Kidney (tissue), 14 donors: ENCODE results near the gene PLCB1. TPM values are rescaled to one million over a fixed set of nuclear protein-coding genes. Genes with fewer than 3 reads are reported as not detected.
A peak's percentile ranks its signal among the peaks of the same experiment; 100 is the strongest.
"Not testable (repeated sequence)": the region's sequence is repeated elsewhere in the genome, so short reads cannot be mapped to it uniquely, and the experiment has no call there.

Experiments used
- DNase-seq, 5 donors: peaks; one replicate each; pipeline ENCODE4 v3.0.0-alpha.2; 2013 to 2020
- FAIRE-seq: peaks from 2 replicates; lab custom pipeline; 2012; peaks lifted over from hg19 to GRCh38; lab: Jason Lieb, UNC
- H3K27ac ChIP-seq, 2 donors: one replicate each; pipeline ENCODE4 v1.7.0; 2013; ENCODE audit warnings: low read depth in 2 of 2, low read length in 2 of 2, inconsistent platforms in 1 of 2
- H3K27me3 ChIP-seq: one replicate; pipeline ENCODE4 v1.7.1; 2013; ENCODE audit warnings: low read length, inconsistent platforms; ENCODE audit not compliant: control insufficient read depth, insufficient read depth
- H3K36me3 ChIP-seq, 3 donors: one replicate each; pipeline versions ENCODE4 v1.7.0 to v1.7.1; 2013; ENCODE audit warnings: low read length in 3 of 3, control low read depth in 1 of 3, inconsistent platforms in 1 of 3; ENCODE audit not compliant: insufficient read depth in 3 of 3, control insufficient read depth in 2 of 3
- H3K4me1 ChIP-seq, 3 donors: one replicate each; pipeline versions ENCODE4 v1.7.0 to v1.7.1; 2013; ENCODE audit warnings: low read length in 3 of 3, inconsistent platforms in 1 of 3, low read depth in 1 of 3; ENCODE audit not compliant: control insufficient read depth in 2 of 3, insufficient read depth in 2 of 3
- H3K4me3 ChIP-seq, 3 donors: one replicate each; pipeline versions ENCODE4 v1.7.0 to v1.8.1; 2013; ENCODE audit warnings: low read length in 3 of 3, control low read depth in 1 of 3, inconsistent platforms in 1 of 3
- H3K9ac ChIP-seq, 3 donors: one replicate each; pipeline versions ENCODE4 v1.7.0 to v1.7.1; 2013; ENCODE audit warnings: low read length in 3 of 3, control low read depth in 1 of 3, inconsistent platforms in 1 of 3
- H3K9me3 ChIP-seq, 3 donors: one replicate each; pipeline versions ENCODE4 v1.7.0 to v1.7.1; 2013; ENCODE audit warnings: low read length in 3 of 3, control low read depth in 1 of 3, inconsistent platforms in 1 of 3; ENCODE audit not compliant: control insufficient read depth in 2 of 3, insufficient read depth in 1 of 3
- CTCF ChIP-seq: IDR thresholded peaks from 3 replicates; pipeline ENCODE4 v1.5.1; 2012; ENCODE audit warnings: mild to moderate bottlenecking, moderate library complexity, borderline replicate concordance; ENCODE audit not compliant: insufficient read depth; ENCODE audit errors: extremely low read depth
- intact Hi-C: fragments of 100-400 bp; cut with DNase I; formaldehyde crosslinking; loops from one replicate; pipeline ENCODE4 v1.11.1; 2022
- polyA plus RNA-seq: library from polyadenylated mRNA; stranded (reverse); fragments of 350-450 nt; fragmentation: Illumina TruSeq; extraction: RNeasy Lipid Tissue Mini Kit (QIAGEN cat#74804); gene quantifications from one replicate; pipeline ENCODE4 v1.2.3, GENCODE V29; 2014; ENCODE audit warnings: low read depth, low replicate concordance; ENCODE audit not compliant: insufficient read depth
- total RNA-seq: library from RNA; stranded (reverse); fragmentation: NEBNext Ultra II Directional; extraction: Animal tissue kit (Norgen Biotek cat#: 25700); gene quantifications from one replicate; pipeline ENCODE4 v1.2.1, GENCODE V29; 2021
- donor health status: control.
- donor health status: control.
- donor health status: control.
- donor health status: control.
- donor health status: control.
- donor health status: DM: yes; HTN: yes; CAD: no.
- donor health status: Normal renal cell carcinoma (clear cell type).

Gene PLCB1
- total and polyA plus RNA-seq, 2 donors from 2014 or later: 9.4 to 107 TPM

DNA sequence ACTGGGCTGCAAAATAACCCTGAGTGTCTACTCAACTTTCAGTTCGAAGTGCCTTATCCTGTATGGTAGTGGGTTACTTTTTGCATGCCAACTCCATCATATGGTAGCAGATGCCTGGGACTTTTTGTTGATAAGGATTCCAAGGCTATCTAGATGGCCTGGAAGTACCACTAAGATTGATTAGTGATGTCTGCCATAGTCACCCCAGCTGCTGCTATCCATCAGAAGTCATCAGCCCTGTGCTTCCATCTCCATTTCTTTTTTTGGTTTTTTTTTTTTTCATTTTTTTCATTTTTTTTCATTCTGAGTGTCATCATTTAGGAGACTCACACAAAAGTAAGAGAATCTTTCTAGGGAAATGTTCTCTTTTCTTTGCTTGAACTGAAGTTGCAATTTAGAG lies 719.4 kb downstream of the PLCB1 start:
- no peak overlapping the region for H3K4me3 ChIP-seq
- FAIRE-seq (no peak), DNase-seq (no peak)
- intact Hi-C loops: no loop called here
- no peaks in the 10 kb centered on the region for H3K9me3 ChIP-seq
- H3K27ac ChIP-seq: no peak overlapping the region
- H3K36me3 ChIP-seq: no peaks in the 10 kb centered on the region
- no peaks in the 10 kb centered on the region for H3K27me3 ChIP-seq
- H3K9ac ChIP-seq: no peak overlapping the region
- no peak for TF ChIP-seq CTCF
- peaks cover 0 to 3% (median 2%) of the 10 kb centered on the region in 3 donors for H3K4me1 ChIP-seq

DNA sequence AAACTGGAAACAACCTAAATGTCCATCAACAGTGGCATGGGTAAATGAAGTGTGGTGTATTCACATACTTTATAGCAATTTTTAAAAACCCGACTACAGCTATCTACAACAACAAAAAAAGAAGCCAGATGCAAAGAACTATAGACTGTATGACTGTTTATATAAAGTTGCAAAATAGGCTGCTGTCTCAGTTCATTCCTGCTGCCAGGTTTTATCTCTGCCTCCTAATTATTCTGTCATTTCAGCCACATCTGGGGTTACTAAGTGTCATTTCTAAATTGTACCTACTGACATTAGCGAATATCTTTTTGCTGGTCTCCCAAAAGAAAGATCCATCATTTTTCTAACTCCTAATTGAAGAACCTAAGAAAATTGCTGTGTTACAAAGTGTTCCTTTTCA lies 719.9 kb downstream of the PLCB1 start:
- H3K4me3 ChIP-seq, H3K4me1 ChIP-seq, H3K27ac ChIP-seq, intact Hi-C loops, DNase-seq, H3K27me3 ChIP-seq, H3K9ac ChIP-seq, H3K9me3 ChIP-seq, H3K36me3 ChIP-seq, FAIRE-seq: not testable (repeated sequence)

DNA sequence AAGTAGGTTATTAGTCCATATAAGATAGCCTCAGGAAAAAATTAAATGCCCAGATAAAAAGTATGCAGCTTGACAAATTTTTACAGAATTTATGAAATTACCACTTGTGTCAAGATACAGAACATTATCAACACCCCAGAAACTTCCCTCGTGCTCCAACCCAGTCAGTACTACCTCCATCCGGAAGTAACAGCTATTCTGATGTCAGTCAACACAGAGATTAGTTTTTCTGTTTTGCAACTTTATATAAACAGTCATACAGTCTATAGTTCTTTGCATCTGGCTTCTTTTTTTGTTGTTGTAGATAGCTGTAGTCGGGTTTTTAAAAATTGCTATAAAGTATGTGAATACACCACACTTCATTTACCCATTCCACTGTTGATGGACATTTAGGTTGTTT lies 721.1 kb downstream of the PLCB1 start:
- DNase-seq, intact Hi-C loops: not testable (repeated sequence)

DNA sequence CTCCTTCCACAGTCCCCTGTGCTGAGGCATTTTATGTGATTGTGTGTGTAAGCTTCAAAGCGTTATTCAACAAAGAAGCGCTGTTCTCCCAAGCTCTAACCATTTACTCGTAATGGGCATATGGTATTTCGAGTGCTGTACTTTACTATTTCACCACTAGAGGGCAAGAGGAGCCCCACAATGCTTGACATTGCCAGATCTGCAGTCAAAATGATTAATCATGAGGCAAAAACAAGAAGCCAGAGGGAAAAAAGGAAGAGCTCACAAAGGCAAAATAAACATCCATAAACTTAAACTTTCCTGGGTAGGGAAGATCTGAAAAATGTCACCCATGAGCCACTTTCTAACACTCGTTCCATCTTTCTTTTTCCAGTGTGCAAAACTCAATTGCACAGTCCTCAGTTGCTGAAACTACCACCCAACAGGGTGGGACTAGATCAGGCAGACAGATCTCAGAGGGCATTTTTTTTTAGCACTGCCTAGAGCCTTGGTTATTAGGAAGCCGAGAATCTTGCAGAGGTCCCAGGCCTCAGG lies 721.8 kb downstream of the PLCB1 start:
- peak; percentile 91 for TF ChIP-seq CTCF
- no peak overlapping the region for H3K9ac ChIP-seq
- no peaks in the 10 kb centered on the region for H3K27me3 ChIP-seq
- no peak overlapping the region for H3K4me3 ChIP-seq
- peak in 4 of 5 donors; percentile 45 to 90 (median 70) for DNase-seq
- H3K9me3 ChIP-seq: no peaks in the 10 kb centered on the region
- FAIRE-seq: peak; percentile 89
- no peak overlapping the region for H3K27ac ChIP-seq
- peaks cover 0 to 6% (median 2%) of the 10 kb centered on the region in 3 donors for H3K4me1 ChIP-seq
- intact Hi-C loops: no loop called here
- no peaks in the 10 kb centered on the region for H3K36me3 ChIP-seq

More for the DNA sequence above, 721.1 kb downstream of the PLCB1 start:
- not testable (repeated sequence) for H3K9me3 ChIP-seq, H3K4me1 ChIP-seq, H3K36me3 ChIP-seq, H3K27ac ChIP-seq, FAIRE-seq, H3K27me3 ChIP-seq, H3K4me3 ChIP-seq, H3K9ac ChIP-seq
